AG10803 (cell line): ENCODE results near the gene SYNGR1.
"Not testable (repeated sequence)": the region's sequence is repeated elsewhere in the genome, so short reads cannot be mapped to it uniquely, and the experiment has no call there.

Experiments used
- DNase-seq: peaks from one replicate; pipeline ENCODE4 v3.0.0; 2010; ENCODE audit warnings: low read depth
- H3K4me3 ChIP-seq: 2 replicates; pipeline ENCODE4 v1.5.1; 2011; ENCODE audit warnings: mild to moderate bottlenecking, low read length, control low read depth
- TF ChIP-seq, protein P1 (sequence below): conservative IDR thresholded peaks from 2 replicates; pipeline ENCODE4 v1.5.1; 2011; ENCODE audit warnings: mild to moderate bottlenecking, low read length, control low read depth, inconsistent platforms

SYNGR1 gene

DNA sequence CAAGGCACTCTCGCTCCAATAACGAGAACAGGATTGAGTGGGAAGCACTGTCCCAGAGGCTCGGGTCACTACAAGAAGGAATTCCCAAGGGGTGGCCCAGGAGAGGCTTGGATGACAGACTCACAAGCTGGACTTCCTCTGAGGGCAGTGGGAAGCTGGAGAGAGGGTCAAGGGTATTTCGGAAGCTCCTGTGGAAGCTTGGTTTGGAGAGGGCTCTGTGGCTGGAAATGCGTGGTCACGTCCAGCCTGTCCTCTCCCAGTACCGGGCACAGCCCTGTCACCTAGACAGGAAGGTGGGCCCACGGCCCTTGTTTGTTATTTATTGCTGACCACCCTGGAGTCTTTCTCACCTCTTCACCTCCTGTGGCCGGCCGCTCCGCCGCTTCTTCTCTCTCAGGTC lies 5.3 kb downstream of the SYNGR1 start:
- no peak overlapping the region for H3K4me3 ChIP-seq
- no peak for DNase-seq
- TF ChIP-seq, protein P1, sequence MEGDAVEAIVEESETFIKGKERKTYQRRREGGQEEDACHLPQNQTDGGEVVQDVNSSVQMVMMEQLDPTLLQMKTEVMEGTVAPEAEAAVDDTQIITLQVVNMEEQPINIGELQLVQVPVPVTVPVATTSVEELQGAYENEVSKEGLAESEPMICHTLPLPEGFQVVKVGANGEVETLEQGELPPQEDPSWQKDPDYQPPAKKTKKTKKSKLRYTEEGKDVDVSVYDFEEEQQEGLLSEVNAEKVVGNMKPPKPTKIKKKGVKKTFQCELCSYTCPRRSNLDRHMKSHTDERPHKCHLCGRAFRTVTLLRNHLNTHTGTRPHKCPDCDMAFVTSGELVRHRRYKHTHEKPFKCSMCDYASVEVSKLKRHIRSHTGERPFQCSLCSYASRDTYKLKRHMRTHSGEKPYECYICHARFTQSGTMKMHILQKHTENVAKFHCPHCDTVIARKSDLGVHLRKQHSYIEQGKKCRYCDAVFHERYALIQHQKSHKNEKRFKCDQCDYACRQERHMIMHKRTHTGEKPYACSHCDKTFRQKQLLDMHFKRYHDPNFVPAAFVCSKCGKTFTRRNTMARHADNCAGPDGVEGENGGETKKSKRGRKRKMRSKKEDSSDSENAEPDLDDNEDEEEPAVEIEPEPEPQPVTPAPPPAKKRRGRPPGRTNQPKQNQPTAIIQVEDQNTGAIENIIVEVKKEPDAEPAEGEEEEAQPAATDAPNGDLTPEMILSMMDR: no peak

DNA sequence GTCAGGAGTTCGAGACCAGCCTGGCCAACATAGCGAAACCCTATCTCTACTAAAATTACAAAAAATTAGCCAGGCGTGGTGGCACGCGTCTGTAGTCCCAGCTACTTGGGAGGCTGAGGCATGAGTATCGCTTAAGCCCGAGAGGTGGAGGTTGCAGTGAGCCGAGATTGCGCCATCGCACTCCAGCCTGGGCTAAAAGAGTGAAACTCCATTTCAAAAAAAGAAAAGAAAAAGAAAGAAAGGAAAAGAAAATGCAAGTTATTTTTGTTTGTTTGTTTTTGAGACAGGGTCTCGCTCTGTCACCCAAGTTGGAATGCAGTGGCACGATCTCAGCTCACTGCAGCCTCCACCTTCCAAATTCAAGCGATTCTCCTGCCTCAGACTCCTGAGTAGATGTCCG lies 6.0 kb downstream of the SYNGR1 start:
- H3K4me3 ChIP-seq, DNase-seq: not testable (repeated sequence)

DNA sequence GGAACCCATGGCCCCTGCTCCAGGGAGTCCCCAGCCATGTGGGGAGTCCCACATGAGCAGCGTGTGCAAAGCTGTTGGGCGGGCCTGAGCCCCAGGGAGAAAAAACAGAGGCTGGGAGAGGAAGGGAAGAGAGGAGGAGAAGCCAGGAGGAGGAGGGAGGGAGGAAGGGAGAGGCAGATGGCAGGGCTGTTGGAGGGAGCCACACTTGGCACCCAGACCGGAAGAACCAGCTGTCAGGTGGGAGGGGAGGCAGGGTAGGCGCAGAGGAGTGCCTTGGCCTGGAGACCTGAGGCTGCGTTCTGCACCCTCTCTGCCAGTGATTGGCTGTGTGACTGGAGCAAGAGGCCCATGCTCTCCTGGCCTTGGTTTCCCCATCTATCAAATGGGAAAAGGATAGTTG lies 6.7 kb downstream of the SYNGR1 start:
- DNase-seq: no peak
- H3K4me3 ChIP-seq: no peak overlapping the region
- TF ChIP-seq, protein P1: no peak

DNA sequence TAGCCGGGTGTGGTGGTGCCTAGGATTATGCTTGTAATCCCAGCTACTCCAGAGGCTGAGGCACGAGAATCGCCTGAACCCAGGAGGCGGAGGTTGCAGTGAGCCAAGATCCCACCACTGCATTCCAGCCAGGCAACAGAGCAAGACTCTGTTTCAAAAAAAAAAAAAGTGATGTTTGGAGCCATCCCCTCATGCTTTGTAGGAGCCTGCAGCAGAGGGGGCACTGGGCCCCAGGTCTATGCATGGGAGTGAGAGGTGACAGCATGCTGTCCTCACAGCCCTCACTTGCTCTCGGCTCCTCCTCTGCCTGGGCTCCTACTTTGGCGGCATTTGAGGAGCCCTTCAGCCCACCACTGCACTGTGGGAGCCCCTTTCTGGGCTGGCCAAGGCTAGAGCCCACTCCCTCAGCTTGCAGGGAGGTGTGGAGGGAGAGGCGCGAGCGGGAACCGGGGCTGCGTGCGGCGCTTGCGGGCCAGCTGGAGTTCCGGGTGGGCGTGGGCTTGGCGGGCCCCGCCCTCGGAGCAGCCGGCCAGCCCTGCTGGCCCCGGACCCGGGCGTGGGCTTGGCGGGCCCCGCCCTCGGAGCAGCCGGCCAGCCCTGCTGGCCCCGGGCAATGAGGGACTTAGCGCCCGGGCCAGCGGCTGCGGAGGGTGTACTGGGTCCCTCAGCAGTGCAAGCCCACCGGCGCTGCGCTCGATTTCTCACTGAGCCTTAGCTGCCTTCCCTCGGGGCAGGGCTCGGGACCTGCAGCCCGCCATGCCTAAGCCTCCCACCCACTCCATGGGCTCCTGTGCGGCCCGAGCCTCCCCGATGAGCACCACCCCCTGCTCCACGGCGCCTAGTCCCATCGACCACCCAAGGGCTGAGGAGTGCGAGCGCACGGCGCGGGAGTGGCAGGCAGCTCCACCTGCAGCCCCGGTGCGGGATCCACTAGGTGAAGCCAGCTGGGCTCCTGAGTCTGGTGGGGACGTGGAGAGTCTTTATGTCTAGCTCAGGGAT lies 7.6 kb downstream of the SYNGR1 start:
- not testable (repeated sequence) for DNase-seq, H3K4me3 ChIP-seq

DNA sequence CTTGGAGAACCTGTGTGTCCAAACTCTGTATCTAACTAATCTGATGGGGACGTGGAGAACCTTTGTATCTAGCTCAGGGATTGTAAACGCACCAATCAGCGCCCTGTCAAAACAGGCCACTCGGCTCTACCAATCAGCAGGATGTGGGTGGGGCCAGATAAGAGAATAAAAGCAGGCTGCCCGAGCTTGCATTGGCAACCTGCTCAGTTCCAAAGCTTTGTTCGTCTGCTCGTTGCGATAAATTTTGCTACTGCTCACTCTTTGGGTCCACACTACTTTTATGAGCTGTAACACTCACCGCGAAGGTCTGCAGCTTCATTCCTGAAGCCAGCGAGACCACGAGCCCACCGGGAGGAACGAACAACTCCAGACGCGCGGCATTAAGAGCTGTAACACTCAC lies 8.4 kb downstream of the SYNGR1 start:
- not testable (repeated sequence) for H3K4me3 ChIP-seq, DNase-seq

DNA sequence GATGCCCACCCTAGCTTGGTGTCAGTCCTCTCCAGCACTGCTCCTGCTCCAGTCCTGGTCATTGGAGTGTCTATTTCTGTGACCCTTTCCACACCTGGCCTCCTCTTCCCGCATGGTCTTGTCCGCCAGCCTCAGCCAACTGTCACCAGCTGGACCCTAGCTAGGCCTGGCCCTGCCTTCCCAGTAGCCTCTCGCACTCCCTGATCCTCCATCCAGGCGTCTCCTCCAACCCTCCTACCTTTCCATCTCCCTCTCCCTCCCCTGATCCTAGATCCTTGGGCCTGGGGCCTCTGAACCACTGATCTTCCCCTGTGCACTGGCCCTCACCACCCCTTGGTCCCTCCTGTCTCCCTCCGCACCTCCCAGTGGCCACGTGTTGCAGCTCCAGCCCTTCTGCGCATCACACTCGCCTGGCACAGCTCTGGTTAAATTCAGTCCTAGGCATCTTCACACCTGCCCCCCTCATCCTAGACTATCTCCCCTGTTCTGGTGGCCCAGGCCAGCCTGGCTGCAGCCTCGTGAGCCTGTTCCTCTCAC lies 9.9 kb downstream of the SYNGR1 start:
- no peak for DNase-seq
- TF ChIP-seq, protein P1: no peak
- no peak overlapping the region for H3K4me3 ChIP-seq

DNA sequence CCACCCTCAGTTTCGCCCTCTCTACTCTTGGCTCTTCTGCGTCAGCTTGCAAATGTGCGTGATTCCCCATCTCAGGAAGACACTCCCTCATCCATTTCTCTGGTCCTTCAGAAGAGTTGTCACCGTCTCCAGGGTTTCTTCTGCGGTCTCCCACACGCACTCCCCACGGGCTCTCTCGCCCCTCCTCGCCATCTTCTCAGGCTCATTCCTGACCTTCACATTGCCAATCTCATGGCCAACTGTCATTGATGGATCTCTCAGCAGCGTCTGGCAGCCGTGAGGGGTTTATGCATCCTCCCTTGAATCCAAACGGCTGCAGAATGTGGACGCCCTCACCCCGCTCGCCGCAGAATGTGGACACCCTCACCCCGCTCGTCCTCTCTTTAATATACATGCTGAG lies 10.5 kb downstream of the SYNGR1 start:
- DNase-seq: no peak
- no peak overlapping the region for H3K4me3 ChIP-seq
- TF ChIP-seq, protein P1: no peak

DNA sequence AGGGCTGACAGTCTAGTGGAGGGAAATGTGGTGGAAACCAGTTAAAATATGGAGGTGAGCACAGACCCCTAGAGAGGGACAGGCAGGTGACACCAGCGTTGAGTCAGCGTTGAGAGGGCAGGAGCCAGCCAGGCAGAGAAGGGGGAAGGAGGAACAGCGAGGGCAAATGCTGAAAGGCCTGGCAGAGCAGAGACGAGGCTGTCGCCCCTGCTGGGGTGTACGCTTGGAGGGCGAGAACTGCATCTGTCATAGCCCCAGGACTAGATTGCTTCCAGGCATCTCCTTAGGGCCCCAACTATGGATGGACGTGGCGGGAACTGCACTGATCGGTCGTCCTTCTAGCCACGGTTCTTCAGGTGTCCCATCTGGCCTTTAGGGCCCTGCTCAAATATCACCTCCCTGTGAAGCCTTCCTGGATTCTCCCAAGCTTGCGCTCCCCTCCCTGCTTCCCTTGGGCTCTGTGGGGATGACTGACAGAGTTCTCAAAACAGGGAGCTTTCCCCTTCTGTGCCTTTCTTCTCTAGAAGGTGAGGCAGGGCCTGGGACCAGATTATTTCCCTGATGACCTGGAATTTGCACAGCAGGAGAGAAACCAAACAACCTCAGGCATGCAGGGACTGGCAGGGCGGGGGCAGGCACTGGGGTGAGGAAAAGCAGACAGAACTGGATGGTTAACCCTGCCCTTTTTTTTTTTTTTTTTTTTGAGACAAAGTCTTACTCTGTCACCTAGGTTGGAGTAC lies 11.1 kb downstream of the SYNGR1 start:
- TF ChIP-seq, protein P1: no peak
- no peak for DNase-seq

More for the DNA sequence above, 11.1 kb downstream of the SYNGR1 start:
- no peak overlapping the region for H3K4me3 ChIP-seq
